ENCODE results near the gene NHLH1. TPM values are rescaled to one million over a fixed set of nuclear protein-coding genes. Genes with fewer than 3 reads are reported as not detected.

NHLH1 gene
- total RNA-seq, 2 experiments from 2014 or later: 0.10 to 0.25 TPM

DNA sequence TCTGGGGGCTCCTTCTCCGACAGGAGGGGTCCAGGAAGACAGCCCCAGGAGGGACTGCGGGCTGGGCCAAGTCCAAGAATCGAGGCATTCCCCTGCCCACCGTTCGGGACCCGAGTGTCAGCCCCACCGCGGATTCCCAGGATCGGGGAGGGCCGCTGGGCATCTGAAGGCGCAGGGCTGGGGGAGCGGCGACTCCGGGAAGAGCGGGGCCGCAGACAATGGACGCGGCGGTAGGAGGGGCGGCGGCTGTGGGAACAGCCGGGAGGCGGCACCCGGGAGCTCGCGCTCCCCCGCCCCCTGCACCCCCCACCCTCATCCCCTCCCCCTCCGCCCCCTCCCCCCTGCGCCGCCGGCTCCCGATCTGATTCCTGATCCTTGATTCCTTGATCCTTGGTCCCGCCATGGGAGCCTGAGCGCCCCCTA is 33.4 kb downstream of the NHLH1 start, which contains the start of gene VANGL2:
Gene VANGL2 (plus strand): TSS at position 342 of the 423 bp plus-strand sequence. CDS start 15,274 bp downstream, outside the sequence.
- Mint-ChIP-seq H3K27me3 (peaks cover 35% of the 10 kb centered on the region), H3K36me3 (ENCODE audit: low read depth) (no peaks in the 10 kb centered on the region), H3K4me1 (peaks cover 2% of the 10 kb centered on the region), H3K4me3 (no peak within 1 kb of the TSS), H3K27ac (no peak within 1 kb of the TSS), H3K9me3 (no peaks in the 10 kb centered on the region)
- DNase-seq: peak; percentile 21
- POLR2A ChIA-PET: no interaction called here
- CTCF ChIA-PET: no interaction called here

DNA sequence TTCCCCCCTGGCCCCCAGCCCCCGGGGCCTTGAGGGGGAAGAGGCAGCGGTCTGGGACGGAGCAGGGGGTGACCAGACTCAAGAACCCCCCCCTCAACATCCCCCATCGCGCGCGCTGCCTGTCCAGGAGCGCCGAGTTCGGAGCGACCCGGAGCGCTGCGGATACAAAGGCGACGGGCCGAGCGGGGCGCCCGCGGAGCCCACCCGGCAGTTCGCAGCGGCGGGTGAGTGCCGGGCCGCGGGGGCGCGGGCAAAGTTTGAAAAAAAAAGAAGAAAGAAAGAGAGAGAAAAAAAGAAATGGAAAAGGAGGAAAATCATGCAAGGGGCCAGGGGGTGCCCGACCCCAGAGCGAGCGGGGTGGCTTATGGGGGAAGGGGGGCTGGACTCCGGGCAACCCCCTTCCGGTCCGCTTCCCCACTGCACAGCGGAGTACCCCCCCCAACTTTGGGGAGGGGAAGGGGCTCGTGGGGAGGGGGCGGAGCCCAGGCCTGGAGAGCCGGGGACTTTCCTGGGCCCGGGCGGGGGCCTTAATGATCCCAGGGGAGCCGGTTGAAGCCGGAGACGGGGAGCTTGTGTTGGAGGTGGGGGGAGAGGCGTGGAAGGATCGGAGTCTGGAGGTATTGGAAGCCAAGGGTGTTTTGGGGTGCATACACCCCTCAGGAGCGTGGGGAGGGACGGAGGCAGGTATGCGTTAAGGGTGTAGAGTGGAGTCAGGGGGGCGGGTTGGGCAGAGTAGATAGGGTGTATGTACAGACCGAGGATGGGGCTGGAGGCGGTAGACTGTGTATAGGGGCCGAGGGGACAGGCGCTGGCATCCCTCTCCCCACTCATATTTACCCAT is 34.0 kb downstream of the NHLH1 start:
- Mint-ChIP-seq H3K27me3 (peaks cover 31% of the 10 kb centered on the region), H3K4me1 (peaks cover 2% of the 10 kb centered on the region), H3K4me3 (no peak overlapping the region), H3K36me3 (ENCODE audit: low read depth) (no peaks in the 10 kb centered on the region), H3K27ac (no peak overlapping the region), H3K9me3 (no peaks in the 10 kb centered on the region)
- POLR2A ChIA-PET: no interaction called here
- CTCF ChIA-PET: no interaction called here
- no peak for DNase-seq

DNA sequence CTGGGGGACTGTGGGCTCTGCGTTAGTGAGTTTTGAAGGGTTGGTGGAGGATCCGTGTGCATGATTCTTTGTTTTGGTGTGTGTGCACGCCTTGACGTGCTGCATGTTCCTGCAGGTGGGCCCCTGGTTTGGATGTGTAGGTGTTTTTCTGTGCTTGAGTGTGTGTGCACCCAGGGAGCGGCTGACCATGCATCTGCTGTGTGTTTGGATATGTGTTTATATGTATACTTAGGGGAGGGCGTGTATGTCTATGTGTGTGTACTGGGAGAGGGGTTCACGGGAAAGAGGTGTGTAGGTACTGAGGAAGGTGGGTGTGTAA is 34.6 kb downstream of the NHLH1 start:
- Mint-ChIP-seq H3K9me3 (no peaks in the 10 kb centered on the region), H3K36me3 (ENCODE audit: low read depth) (no peaks in the 10 kb centered on the region), H3K4me3 (no peak overlapping the region), H3K4me1 (peaks cover 2% of the 10 kb centered on the region), H3K27me3 (peaks cover 30% of the 10 kb centered on the region), H3K27ac (no peak overlapping the region)
- peak; percentile 4 for DNase-seq
- POLR2A ChIA-PET: no interaction called here
- CTCF ChIA-PET: no interaction called here

DNA sequence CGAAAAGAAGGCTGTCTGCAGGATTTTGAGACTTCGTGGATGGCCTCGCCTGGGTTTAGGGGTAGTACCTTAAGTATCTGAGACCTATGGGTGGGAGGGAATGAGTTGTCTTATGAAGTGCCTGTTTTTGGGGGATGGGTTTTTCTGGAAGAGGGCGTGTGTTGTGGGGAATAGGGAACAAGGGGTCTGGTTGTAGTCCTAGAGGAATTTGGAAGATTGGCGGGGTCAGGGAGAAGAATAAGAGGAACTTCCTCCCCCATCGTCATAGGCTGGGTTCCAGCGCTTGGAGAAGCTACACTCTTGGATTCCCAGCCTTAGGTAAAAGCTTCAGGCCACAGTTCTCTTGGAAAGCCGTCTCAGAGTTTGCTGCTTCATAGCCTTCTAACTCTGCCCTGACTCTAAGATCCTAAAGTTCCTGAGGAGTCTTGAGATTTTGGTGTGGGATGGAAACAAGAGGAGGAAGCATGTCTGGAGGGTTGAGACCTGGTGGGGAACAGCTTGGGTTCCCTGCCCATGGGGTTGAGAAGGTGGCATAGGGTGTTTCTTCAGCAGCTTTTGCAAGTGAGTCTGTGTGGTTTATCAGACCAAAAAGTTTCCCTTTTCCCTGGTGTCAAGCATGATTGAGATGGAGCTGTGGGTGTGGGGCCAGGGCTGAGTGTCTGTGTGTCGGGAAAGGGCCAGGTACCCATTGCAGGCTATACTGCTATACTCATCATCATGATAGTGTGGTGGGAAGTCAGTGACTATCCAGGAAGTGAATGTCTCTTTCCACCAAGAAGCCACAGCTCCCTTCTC is 35.3 kb downstream of the NHLH1 start:
- DNase-seq: peak; percentile 5
- Mint-ChIP-seq H3K4me1 (peaks cover 2% of the 10 kb centered on the region), H3K27me3 (peaks cover 28% of the 10 kb centered on the region), H3K4me3 (no peak overlapping the region), H3K36me3 (ENCODE audit: low read depth) (no peaks in the 10 kb centered on the region), H3K9me3 (no peaks in the 10 kb centered on the region), H3K27ac (no peak overlapping the region)
- POLR2A ChIA-PET: no interaction called here
- CTCF ChIA-PET: interaction anchor here (0.6 kb wide), 1 partner anchor 12 kb away, joined by 3 read pairs; no protein-coding TSS in a partner anchor

DNA sequence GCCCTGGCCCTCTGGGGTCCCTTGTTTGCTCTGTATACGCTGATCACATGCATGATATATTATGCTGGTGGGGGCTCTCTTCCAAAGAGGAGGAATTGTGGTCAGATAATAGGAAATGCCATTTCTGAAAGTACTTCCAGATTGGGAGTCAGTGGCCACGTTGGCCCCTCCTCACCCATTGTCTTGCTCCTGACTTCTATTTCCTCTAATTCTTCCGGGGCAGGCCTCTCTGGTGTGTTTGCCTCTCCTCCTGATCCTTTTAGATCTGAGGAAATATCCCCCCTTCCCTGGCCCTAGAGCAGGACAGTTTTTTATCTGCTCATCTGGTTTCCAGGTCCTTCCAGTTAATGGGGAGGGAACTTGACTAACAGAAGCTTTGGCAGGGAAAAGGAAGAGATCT is 36.4 kb downstream of the NHLH1 start:
- H3K4me1 Mint-ChIP-seq: peaks cover 2% of the 10 kb centered on the region
- no peaks in the 10 kb centered on the region for H3K36me3 Mint-ChIP-seq (ENCODE audit: low read depth)
- H3K4me3 Mint-ChIP-seq: no peak overlapping the region
- H3K27ac Mint-ChIP-seq: no peak overlapping the region
- H3K9me3 Mint-ChIP-seq: no peaks in the 10 kb centered on the region
- ChIA-PET CTCF (interaction anchor here (0.6 kb wide), 1 partner anchor 84 kb away, joined by 4 read pairs; no protein-coding TSS in a partner anchor), POLR2A (no interaction called here)
- DNase-seq: no peak
- H3K27me3 Mint-ChIP-seq: peaks cover 28% of the 10 kb centered on the region

DNA sequence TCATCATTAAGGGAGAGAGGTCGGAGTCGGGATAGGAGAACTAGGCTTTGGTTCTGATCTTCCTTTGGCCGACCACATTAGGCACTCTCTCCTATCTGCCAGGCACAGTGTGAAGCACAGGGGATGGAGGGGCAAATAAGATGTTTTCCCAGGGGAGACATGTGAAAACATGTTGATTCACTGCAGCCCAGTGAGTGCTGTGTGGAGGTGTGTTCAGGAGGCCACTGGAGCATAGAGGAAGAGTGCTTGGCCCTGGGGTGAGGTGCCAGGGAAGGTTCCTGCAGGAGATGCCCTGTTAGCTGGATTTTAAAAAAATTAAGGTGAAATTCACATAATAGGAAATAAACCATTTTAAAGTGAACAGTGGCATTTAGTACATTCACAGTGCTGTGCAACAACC is 37.2 kb downstream of the NHLH1 start:
- POLR2A ChIA-PET: no interaction called here
- Mint-ChIP-seq H3K4me1 (no peaks in the 10 kb centered on the region), H3K27ac (no peak overlapping the region), H3K9me3 (no peaks in the 10 kb centered on the region), H3K4me3 (no peak overlapping the region), H3K27me3 (peaks cover 24% of the 10 kb centered on the region), H3K36me3 (ENCODE audit: low read depth) (no peaks in the 10 kb centered on the region)
- CTCF ChIA-PET: interaction anchor here (0.6 to 1.3 kb wide), 2 partner anchors 12 to 84 kb away, joined by 4 read pairs; no protein-coding TSS in a partner anchor
- DNase-seq: no peak

DNA sequence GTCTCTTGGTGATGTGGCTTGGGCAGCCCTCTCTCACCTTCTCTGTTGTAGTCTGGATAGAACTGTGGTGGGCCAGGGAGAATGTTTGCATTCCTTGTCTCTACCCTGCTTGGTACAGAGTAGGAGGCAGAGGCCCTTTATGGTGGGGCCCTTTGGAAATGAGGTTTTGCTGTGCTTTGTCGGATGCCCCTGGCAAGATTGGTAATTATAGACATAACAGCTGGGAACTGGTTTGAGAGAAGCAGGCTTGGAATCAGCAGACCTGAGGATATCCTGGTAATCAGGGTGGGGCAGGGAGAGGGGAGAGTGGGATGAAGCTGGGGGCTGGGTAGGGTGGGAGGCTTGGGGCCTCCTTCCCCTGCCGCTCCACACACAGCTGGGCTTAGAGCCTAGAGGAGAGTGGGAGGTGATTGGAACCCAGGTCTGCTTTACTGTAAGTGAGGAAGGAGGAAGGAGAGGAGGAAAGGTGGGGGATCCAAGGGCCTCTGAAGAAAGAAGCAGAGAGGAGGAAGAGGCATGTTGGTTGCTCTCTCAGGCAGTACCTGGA is 38.5 kb downstream of the NHLH1 start:
- Mint-ChIP-seq H3K4me3 (no peak overlapping the region), H3K9me3 (no peaks in the 10 kb centered on the region), H3K36me3 (ENCODE audit: low read depth) (no peaks in the 10 kb centered on the region), H3K27ac (no peak overlapping the region), H3K4me1 (no peaks in the 10 kb centered on the region), H3K27me3 (peaks cover 23% of the 10 kb centered on the region)
- no peak for DNase-seq
- ChIA-PET POLR2A (no interaction called here), CTCF (interaction anchor here (1.3 kb wide), 1 partner anchor 11 kb away, joined by 4 read pairs; no protein-coding TSS in a partner anchor)

DNA sequence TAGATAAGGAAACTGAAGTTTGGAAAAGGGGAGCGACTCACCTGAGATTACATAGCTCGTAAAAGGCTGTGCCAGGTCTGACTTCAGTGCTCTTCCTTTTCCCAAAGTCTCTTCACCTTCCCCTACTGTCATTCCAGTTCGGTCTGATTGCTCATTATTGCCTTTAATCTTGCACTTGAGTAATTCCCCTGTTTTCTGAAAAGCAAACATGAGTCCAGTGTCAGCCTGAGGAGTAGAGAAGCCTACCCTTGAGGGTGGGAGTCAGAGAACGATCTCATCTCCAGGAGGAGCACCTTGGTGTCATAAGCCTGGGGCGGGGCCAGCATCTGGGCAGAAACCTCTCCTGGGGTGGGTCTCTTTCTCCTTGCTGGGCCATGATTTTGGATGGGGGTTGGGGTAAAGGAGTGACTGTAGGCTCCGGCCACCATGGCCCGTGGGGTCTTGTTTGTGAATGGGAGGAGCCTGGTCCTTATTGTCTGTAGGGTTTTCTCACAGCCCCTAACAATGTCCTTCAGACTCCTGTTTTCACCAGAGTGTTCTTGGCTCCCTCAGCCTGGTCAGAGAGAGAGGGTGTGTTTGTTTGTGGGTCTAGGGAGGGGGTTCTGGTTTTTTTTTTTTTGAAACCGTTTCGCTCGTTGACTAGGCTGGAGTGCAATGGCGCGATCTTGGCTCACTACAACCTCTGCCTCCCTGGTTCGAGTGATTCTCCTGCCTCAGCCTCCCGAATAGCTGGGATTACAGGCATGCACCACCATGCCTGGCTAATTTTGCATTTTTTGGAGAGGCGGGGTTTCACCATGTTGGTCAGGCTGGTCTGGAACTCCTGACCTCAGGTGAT is 39.5 kb downstream of the NHLH1 start:
- no peaks in the 10 kb centered on the region for H3K36me3 Mint-ChIP-seq (ENCODE audit: low read depth)
- POLR2A ChIA-PET: no interaction called here
- CTCF ChIA-PET: no interaction called here

DNA sequence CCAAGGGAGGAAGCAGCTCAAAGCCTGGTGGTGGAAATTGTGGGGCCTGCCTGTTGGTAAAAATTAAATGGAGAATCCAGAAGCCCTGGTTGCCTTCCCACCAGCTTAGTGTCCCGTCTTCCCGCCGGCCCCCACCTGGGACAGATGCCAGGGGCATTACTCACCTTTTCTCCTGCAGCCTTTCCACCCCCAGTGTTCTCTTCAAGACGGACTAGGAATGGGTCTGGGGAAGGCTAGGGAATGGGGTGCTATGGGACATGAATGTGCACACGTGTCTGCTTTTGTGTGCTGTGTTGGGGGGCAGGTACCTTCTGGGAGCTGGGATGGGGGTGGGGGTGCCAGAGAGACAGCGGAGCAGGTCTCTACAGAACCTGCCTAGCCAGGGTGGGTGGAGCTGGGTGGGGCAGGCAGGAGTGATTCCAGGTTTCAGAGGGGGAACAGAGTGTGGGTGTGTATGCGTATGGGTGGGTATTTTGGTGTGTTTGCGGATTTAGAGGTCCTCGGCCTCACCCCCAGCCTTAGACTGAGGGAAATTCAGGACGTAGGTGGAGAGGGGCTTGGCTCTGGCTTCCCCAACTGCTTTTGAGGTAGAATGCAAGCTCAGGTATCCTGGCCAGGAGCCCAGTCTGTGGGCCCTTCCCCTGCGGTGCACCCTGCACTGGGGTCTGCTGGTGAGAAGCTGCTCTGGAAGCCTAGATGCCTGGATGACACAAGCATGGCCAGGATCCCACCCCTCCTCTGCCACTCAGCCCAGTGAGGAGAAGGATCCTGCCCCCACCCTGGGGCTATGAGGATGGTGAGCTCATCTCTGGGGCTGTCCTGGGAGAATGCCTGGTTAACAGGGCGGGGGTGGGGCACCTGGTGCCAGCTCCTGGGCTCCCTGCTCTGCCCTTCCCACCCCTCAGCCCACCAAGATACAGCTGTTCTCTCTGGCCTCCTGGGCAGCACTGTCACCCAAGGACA is 41.2 kb downstream of the NHLH1 start:
- Mint-ChIP-seq H3K36me3 (ENCODE audit: low read depth) (no peaks in the 10 kb centered on the region), H3K4me3 (no peak overlapping the region), H3K4me1 (no peaks in the 10 kb centered on the region), H3K27me3 (peaks cover 5% of the 10 kb centered on the region), H3K27ac (no peak overlapping the region), H3K9me3 (no peaks in the 10 kb centered on the region)
- ChIA-PET CTCF (interaction anchor here (0.6 to 2.0 kb wide), 8 partner anchors 11 to 199 kb away, joined by 3 to 6 read pairs (median 4); no protein-coding TSS in a partner anchor), POLR2A (no interaction called here)
- DNase-seq: no peak

More for the DNA sequence above, 39.5 kb downstream of the NHLH1 start:
- H3K4me3 Mint-ChIP-seq: no peak overlapping the region
- no peak for DNase-seq
- no peaks in the 10 kb centered on the region for H3K4me1 Mint-ChIP-seq
- no peak overlapping the region for H3K27ac Mint-ChIP-seq
- peaks cover 19% of the 10 kb centered on the region for H3K27me3 Mint-ChIP-seq
- no peaks in the 10 kb centered on the region for H3K9me3 Mint-ChIP-seq

DNA sequence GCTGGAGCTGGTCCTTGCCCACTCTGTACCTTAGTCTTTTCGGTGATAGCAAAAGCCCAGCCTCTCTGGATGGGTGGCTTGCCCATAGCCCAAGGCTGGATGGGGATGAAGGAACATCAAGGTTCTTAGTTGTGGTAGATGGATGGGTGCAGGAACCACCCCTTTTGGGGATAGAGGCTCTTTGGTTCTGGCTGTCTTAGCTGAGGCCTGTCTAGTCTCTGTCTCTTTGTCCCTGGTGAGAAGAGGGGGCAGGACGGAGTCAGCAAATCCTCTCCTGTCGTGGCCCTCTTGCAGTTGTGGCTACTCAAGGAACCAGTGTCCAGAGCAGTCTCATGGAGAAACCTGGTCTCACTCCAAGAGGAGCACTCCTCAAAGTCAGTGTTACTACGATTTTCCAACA is 42.0 kb downstream of the NHLH1 start:
- Mint-ChIP-seq H3K27me3 (peaks cover 7% of the 10 kb centered on the region), H3K36me3 (ENCODE audit: low read depth) (no peaks in the 10 kb centered on the region), H3K4me1 (no peaks in the 10 kb centered on the region), H3K4me3 (no peak overlapping the region), H3K9me3 (no peaks in the 10 kb centered on the region), H3K27ac (no peak overlapping the region)
- ChIA-PET POLR2A (no interaction called here), CTCF (interaction anchor here (0.6 to 2.0 kb wide), 7 partner anchors 10 to 198 kb away, joined by 3 to 6 read pairs (median 5); no protein-coding TSS in a partner anchor)
- no peak for DNase-seq

DNA sequence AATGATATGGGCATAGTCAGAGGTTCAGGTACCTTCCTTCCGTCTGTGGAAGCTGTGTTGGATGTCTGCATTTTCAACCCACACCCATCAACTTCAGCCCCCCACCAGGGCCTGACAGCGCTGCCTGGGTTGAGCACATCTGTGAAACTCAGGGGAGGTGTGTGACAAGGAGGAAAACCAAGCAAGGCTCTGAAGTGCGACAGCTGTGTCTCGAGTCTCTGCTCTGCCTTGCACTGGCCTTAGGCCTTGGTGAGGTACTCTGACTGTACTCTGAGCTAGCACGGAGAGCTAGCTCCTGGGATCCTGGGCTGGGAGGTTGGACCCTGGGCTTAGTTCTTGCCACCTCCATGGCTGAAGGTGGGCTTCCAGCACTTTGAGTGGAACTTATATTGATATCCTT is 42.6 kb downstream of the NHLH1 start:
- H3K27ac Mint-ChIP-seq: no peak overlapping the region
- no peaks in the 10 kb centered on the region for H3K36me3 Mint-ChIP-seq (ENCODE audit: low read depth)
- no peaks in the 10 kb centered on the region for H3K4me1 Mint-ChIP-seq
- POLR2A ChIA-PET: no interaction called here
- peaks cover 4% of the 10 kb centered on the region for H3K27me3 Mint-ChIP-seq
- H3K4me3 Mint-ChIP-seq: no peak overlapping the region
- no peaks in the 10 kb centered on the region for H3K9me3 Mint-ChIP-seq
- CTCF ChIA-PET: interaction anchor here (1.2 to 2.0 kb wide), 4 partner anchors 10 to 35 kb away, joined by 4 to 6 read pairs (median 6); no protein-coding TSS in a partner anchor
- DNase-seq: no peak
